Measurements from ENCODE around the gene CTNNA2. TPM values are rescaled to one million over a fixed set of nuclear protein-coding genes. Genes with fewer than 3 reads are reported as not detected.

CTNNA2 gene
- total and polyA plus RNA-seq, 11 donors: 0.20 to 0.81 TPM; not detected in 9

DNA sequence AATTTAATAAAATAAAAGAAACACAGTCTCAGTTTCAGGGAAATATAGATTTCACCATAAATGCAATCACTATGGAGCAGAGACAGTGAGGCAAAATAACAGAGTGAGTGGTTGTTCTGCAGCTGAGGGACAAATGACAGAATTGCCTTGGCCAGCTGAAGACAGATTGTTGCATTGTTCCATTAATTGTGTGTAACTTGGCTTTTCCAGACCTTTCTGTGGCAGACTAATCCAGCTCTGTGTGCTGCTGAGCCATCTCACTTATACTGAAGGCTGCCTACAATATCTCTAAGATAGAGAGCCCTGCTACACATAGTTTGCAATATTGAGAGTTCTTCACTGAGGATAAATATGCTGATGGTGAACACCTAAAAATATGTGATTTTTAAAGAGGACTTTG, 780.2 kb downstream of the CTNNA2 start:
- no peaks in the 10 kb centered on the region for H3K36me3 ChIP-seq
- no peak overlapping the region for H3K4me3 ChIP-seq
- DNase-seq (no peak), ATAC-seq (no peak)
- peaks cover 0 to 4% (median 0%) of the 10 kb centered on the region in 9 donors for H3K27me3 ChIP-seq
- intact Hi-C loops (cut with DNase I): no loop called here
- H3K9me3 ChIP-seq: no peaks in the 10 kb centered on the region
- no peak overlapping the region for H3K27ac ChIP-seq
- TF ChIP-seq POLR2A (IDR thresholded peaks at IDR 0.05): no peak
- TF ChIP-seq, protein P1, sequence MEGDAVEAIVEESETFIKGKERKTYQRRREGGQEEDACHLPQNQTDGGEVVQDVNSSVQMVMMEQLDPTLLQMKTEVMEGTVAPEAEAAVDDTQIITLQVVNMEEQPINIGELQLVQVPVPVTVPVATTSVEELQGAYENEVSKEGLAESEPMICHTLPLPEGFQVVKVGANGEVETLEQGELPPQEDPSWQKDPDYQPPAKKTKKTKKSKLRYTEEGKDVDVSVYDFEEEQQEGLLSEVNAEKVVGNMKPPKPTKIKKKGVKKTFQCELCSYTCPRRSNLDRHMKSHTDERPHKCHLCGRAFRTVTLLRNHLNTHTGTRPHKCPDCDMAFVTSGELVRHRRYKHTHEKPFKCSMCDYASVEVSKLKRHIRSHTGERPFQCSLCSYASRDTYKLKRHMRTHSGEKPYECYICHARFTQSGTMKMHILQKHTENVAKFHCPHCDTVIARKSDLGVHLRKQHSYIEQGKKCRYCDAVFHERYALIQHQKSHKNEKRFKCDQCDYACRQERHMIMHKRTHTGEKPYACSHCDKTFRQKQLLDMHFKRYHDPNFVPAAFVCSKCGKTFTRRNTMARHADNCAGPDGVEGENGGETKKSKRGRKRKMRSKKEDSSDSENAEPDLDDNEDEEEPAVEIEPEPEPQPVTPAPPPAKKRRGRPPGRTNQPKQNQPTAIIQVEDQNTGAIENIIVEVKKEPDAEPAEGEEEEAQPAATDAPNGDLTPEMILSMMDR (IDR thresholded peaks at IDR 0.05): no peak
- peaks cover 0 to 12% (median 0%) of the 10 kb centered on the region in 12 donors for H3K4me1 ChIP-seq

DNA sequence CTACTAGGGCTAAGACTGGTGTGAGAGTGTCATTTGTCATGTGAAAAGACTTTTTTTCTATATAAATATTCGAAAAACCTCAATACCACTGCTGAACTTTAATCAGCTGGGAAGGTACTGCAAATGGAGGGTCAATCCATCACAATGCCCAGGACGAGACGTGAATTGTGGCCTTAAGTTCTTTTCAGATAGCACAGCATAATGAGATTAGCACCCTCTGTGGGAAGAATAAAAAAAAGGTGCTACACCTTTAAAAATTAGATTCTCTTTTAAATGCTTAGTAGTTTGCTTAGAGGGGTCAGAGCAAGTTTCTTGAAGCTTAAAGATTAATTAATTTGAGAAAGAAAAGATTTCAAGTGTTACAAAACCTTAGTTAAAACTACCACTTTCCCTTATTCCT, 786.1 kb downstream of the CTNNA2 start:
- peaks cover 16 to 43% (median 28%) of the 10 kb centered on the region in 9 donors for H3K27me3 ChIP-seq
- ATAC-seq (no peak), DNase-seq (no peak)
- intact Hi-C loops (cut with DNase I): no loop called here
- no peak overlapping the region for H3K4me3 ChIP-seq
- no peak overlapping the region for H3K27ac ChIP-seq
- whole genome bisulfite sequencing, 4 donors: 53 to 58% (median 55%) methylated on average over 3 of the region's 3 CpGs
- no peak for TF ChIP-seq POLR2A (IDR thresholded peaks at IDR 0.05)
- TF ChIP-seq, protein P1 (IDR thresholded peaks at IDR 0.05): no peak
- H3K36me3 ChIP-seq: no peaks in the 10 kb centered on the region
- H3K4me1 ChIP-seq: peaks cover 0 to 14% (median 8%) of the 10 kb centered on the region in 12 donors
- H3K9me3 ChIP-seq: no peaks in the 10 kb centered on the region

DNA sequence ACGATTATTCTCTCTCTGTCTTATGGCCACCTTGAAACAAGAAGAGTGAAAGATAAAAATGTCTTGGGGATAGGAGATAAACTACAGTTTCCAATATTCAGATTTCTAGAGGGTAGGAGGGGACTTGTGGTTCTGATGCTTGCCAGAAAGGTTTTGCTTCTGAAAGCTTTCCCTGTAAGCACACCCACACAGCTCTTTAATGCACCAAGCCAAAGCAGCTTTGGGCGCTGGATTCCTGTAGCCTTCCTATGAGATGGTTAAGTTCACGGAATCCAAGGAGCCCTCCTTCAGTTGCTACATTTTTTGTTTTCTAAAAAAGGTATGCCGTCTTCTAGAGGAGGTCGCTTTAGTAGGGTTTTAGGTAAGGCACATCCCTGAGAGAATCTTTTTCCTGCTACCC, 786.8 kb downstream of the CTNNA2 start:
- TF ChIP-seq, protein P1 (IDR thresholded peaks at IDR 0.05): no peak
- no peak for TF ChIP-seq POLR2A (IDR thresholded peaks at IDR 0.05)
- 63 to 72% (median 67%) methylated on average over 5 of the region's 5 CpGs for WGBS, 4 donors
- no peak for DNase-seq
- Histone ChIP-seq H3K27ac (no peak overlapping the region), H3K4me1 (peaks cover 0 to 17% (median 10%) of the 10 kb centered on the region in 12 donors), H3K9me3 (no peaks in the 10 kb centered on the region), H3K4me3 (no peak overlapping the region), H3K36me3 (no peaks in the 10 kb centered on the region), H3K27me3 (peaks cover 16 to 47% (median 35%) of the 10 kb centered on the region in 9 donors)
- intact Hi-C loops (cut with DNase I): loop anchor here in 1 of 10 donors (10.0 kb wide), 1 partner anchor 225 kb away; no protein-coding TSS in a partner anchor
- ATAC-seq: no peak

DNA sequence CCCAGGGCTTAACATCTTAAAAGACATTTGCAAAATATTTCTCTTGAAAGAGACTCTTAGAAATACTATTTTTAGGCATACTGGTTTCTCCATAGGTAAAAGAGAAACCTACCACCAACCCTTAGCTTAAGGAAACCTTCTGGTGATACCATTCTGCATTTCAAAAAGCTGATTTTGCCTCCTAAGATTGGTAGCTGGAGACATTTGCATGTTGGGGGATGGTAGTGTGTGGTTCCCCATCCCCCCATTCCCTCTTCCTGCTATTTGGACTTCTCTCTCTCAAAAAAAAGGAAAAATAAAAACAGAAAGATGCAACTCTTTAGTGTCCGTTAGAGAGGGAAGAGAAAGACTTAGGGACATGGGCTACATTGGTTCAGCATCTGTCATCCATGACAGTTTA, 787.5 kb downstream of the CTNNA2 start:
- H3K27ac ChIP-seq: no peak overlapping the region
- no peaks in the 10 kb centered on the region for H3K9me3 ChIP-seq
- no peak for TF ChIP-seq POLR2A (IDR thresholded peaks at IDR 0.05)
- TF ChIP-seq, protein P1 (IDR thresholded peaks at IDR 0.05): no peak
- intact Hi-C loops (cut with DNase I): loop anchor here in 1 of 10 donors (10.0 kb wide), 1 partner anchor 226 kb away; no protein-coding TSS in a partner anchor
- ATAC-seq (no peak), DNase-seq (no peak)
- H3K4me1 ChIP-seq: peaks cover 0 to 17% (median 10%) of the 10 kb centered on the region in 12 donors
- H3K36me3 ChIP-seq: no peaks in the 10 kb centered on the region
- 65 to 83% (median 78%) methylated on average over 1 of the region's 1 CpG for WGBS, 4 donors
- H3K27me3 ChIP-seq: peaks cover 16 to 54% (median 41%) of the 10 kb centered on the region in 9 donors
- no peak overlapping the region for H3K4me3 ChIP-seq
